HuH-7 (cell line): ENCODE results near the gene BCAS3.

Experiments
- DNase-seq: peaks from one replicate; pipeline ENCODE4 v3.0.0; 2011; ENCODE audit warnings: low spot score

Gene BCAS3

DNA sequence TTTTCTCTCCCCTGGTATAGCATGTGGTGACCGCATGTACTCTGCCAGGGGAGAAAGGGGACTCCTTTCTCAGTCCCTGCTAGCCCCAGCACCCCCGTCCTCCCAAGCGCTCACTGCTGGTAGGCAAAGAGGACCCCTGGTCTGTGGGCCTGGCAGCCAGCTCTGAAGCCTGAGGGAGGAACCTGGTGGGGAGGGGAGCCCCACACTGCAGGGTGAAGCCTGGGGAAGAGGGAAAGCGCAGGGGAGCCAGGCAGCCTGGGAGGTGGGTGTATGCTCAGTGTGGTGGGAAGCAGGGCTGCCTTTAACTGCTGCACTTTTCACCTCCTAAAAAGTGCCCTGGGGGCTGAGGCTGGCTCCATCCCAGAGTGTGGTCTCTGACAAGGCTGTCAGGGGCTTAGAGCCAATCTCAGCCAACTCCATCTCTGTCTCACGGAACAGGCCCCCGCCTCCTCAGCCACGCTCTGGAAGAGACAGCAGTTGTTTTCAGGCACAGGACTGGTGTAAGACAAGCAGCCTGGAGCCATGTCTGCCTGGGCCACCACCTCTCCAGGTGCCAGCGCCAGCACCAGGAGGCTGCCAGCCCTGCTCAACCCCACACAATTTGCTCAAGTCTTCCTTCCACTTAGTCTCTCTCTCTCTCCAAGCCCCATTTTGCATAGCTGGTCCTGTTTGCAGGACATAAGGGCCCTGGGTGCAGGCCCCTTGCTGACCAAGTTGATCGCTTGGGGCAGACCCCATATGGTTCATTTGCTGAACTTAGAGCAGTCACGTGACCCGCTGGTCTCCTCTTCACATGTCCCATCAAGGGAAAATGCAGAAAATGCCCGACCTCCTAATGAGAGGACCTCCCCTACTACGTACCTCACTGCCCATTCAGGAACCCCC is 707.3 kb downstream of the BCAS3 start:
- DNase-seq: no peak

DNA sequence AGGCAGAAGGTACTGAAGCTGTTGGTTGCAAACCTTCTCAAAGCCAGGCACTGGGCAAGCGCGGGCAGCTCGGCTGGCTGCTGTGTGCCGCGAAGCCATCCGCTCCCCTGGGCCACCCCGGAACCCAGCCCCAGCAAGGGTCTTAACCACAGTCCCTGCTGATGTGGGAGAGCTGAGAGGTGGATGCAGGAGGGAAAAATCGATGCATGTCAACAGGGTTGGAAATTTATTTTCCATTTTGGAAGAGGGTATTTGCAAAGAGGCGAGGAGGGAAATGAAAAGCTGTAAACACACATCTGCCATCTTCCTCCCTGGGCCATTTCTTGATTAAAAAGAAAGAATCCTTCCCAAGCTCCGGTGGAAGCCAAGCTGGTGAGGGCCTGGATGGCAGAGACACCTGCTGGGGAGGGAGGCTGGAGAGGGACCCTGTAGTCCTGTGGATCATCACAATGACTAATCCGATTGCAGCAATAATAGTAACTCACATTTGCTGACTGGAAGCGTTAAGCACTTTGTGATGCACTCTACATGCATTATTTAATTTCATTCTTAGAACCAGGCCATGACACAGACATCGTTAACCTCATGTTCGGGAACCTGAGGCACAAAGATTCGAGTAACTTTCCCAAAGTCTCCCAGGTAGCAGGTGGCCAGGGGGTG is 708.1 kb downstream of the BCAS3 start:
- no peak for DNase-seq

GRCh38 chr17:61386251-61386650 is 708.6 kb downstream of the BCAS3 start:
- DNase-seq: no peak

GRCh38 chr17:61387011-61387410 is 709.4 kb downstream of the BCAS3 start:
- DNase-seq: no peak

- no peak for DNase-seq
Measured at GRCh38 chr17:61387511-61388305, 710.1 kb downstream of the BCAS3 start.

DNA sequence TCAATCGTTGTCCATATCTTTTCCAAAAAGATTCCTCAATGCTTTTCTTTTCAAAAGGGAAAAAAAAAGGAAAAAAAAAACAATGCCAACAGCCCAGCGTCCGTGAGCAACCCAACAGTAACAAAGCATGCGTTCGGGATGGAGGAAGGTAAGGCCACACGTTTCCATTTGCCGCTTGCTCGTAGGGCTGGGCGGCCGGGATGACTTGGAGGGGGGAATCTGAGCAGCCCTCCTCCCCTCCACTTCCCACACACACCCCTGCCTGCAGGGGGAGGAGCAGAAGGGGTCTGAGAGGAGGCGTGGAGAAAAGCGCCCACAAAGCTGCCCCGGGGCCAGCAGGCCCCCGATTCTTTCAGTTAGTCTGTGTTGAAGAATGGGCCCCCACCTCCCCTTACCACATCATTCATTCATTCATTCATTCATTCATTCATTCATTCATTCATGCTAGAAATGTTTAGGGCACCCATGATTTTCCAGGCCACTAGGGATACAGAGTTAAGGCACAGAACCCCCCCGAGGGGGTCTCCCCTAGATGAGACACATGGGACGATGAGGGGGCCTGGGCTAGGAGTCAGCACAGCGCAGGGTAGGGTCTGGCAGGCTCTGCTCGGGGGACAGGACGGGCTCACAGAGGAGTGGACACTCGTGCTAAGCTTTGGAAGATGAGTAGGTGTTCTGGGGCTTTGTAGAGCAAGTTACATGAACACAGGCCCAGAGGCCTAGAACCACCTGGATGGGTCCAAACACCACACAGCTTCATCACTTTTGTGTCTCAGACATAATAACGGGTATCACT is 711.1 kb downstream of the BCAS3 start:
- DNase-seq: no peak

DNA sequence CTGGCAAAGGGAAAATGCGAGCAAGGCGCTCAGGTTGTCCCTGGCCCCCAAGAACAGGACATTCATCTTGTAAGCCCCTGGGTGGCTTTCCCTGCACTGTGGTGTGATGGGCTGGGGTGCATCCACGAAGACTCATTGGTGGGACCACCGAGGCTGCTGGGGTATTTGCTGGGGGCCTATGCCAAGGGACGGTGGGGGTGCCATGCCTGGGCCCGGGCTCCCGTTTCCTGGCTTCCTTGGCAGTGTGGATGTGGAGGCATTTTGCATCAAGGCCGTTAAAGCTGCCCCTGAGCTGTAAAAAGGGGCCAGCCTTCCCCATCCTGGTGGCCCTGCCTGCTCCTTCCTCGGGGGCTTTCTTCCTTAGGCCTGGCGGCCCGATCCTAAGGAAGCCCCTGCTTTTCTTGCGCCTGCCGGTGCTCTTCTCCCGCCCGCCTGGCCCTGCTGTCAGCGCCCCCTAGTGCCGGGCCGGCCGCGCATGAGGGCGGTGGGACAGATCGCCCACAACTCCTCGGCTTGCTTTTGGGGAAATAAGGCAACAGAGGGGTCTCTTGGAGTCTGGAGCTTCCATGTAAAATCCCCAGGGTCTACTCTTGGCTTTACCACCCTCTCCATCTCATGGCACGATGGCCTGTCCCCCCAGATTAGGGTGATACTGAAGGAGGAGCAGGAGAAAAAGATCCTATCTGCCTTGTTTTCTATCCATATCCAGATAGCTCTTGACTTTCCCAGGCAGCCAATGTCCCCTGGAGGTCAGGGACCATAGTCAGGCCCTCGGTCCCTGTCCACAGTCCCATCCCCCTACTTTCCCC is 712.2 kb downstream of the BCAS3 start:
- DNase-seq: peak; percentile 82

DNA sequence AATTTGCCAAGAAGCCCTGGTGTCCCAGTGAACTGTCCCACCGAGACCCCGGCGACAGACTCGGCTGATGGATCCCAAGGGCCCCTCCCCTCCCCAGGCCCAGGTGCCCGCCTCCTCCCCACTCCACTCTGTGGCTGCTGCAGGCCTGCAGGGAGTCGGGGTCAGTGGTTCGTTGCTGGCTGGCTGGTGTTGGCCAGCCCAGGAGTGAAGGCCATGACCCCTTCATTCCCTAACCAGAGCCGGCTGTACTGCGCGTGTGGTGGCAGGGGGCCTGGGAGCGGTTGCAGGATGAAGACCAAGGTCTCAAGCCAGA is 712.8 kb downstream of the BCAS3 start:
- no peak for DNase-seq

- DNase-seq: no peak
Measured at GRCh38 chr17:61391595-61392291, 714.1 kb downstream of the BCAS3 start.

GRCh38 chr17:61392679-61393078 is 715.0 kb downstream of the BCAS3 start:
- DNase-seq: no peak

DNA sequence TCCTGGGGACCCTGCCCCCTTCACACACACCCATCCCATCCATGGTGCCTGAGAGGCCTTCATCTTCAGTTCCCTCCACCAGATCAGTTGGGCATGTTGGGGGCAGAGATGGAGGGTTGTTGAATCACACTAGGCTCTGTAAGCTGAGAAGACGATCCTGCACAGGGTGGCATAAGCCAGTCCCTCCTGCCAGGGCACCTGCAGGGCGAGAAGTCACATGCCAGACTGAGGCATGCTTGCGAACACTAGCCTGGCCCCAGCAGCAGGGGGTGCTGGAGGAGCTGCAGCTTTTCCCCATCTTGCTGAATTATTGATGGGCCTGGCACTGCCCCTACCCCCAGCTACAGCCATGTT is 715.9 kb downstream of the BCAS3 start:
- DNase-seq: peak; percentile 78

- peak; percentile 82 for DNase-seq
Measured at GRCh38 chr17:61393904-61394629, 716.4 kb downstream of the BCAS3 start.

GRCh38 chr17:61394630-61395408 is 717.2 kb downstream of the BCAS3 start:
- no peak for DNase-seq

GRCh38 chr17:61395409-61395982 is 717.8 kb downstream of the BCAS3 start:
- DNase-seq: no peak

DNA sequence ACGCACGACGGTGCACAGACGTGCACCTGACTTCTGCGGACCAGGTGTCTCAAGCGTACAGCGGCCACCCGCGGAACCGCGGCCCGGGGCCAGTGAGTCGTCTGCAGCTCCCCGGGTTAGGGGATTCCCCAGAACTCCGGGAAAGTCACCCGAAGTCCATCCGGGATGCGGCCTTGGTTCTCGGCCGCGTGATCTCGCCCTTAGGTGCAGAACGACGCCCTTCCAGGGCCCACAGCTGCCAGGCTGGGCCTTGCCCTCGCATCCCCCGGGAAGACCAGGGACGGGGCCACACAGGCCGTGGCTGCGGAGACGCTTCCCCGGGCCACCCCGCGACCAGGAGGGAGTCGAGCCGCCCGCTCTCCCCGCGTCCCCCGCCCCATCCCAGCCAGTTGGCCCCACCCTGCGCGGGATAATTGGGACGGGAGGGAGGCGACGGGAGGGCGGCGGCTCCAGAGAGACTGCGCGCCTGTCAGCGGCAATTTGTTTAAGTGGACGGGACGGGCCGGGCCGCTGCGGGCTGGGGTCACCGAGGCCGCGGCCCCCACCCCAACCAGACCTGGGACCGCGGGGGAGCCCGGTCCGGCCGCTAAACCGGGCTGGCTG is 718.4 kb downstream of the BCAS3 start:
- no peak for DNase-seq

DNA sequence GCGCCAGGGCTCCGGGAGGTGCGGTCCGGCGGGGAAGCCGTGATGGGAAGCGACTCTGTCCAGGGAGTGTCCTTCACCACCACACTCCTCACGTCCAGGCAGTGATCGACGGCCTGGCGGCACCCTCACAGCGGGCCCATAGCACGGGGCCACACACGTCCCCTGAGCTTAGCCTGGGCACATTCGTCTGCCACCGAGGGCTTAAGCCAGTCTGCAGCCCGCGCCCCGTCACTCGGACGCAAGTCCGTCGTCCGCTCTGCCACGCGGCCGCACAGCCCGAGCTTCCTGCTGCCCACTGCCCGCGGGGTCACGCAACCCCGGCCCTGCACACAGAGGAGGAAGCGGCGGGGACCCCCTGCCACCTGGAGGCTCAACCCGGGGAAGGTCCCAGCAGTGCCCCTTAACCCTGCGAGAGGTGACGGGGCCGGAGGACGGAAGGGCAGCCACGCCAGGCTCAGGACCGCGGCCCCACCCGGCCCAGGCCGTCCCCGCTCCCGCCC is 719.0 kb downstream of the BCAS3 start:
- no peak for DNase-seq

GRCh38 chr17:61397086-61397842 is 719.6 kb downstream of the BCAS3 start:
- peak; percentile 72 for DNase-seq
